Tibial nerve (tissue), 3 donors: ENCODE results near the gene RYR1.

Experiments
- CTCF ChIP-seq, 5 experiments: fragments of 200-600 bp in 3 of 5; fragments of 450-650 bp in 2 of 5; sonication (generic) in 3 of 5; IDR thresholded peaks; one replicate each; pipeline ENCODE4 v1.5.1; 2016 to 2019; ENCODE audit warnings: antibody characterized with exemption in 5 of 5, mild to moderate bottlenecking in 3 of 5, moderate library complexity in 2 of 5
- POLR2A ChIP-seq, 2 donors: fragments of 450-650 bp; IDR thresholded peaks; one replicate each; pipeline ENCODE4 v1.6.1; 2017; ENCODE audit warnings: antibody characterized with exemption in 2 of 2, mild to moderate bottlenecking in 2 of 2, moderate library complexity in 2 of 2

GRCh38 chr19:38531515-38531914 lies 98.0 kb downstream of the RYR1 start:
- TF ChIP-seq POLR2A (IDR thresholded peaks at IDR 0.05) (no peak), CTCF (IDR thresholded peaks at IDR 0.05) (no peak)
